Heart left ventricle (tissue), 16 donors: ENCODE measurements around the gene TNFSF10. TPM values are rescaled to one million over a fixed set of nuclear protein-coding genes. Genes with fewer than 3 reads are reported as not detected.
"Not testable (repeated sequence)": the region's sequence is repeated elsewhere in the genome, so short reads cannot be mapped to it uniquely, and the experiment has no call there.

Source experiments
- ATAC-seq, 4 donors: fragments of 200-7000 bp; cut with Tn5 transposase; one replicate each; pipeline ENCODE4 v1.9.1; 2020 to 2022; ENCODE audit warnings: moderate library complexity in 4 of 4, mild to moderate bottlenecking in 3 of 4, moderate number of reproducible peaks in 1 of 4
- DNase-seq, 5 donors: peaks; one replicate each; pipeline ENCODE4 v3.0.0-alpha.2; 2020
- H3K27ac ChIP-seq, 12 donors: fragments of 200-600 bp; sonication (generic) in 4 of 12; one replicate each; pipeline versions ENCODE4 v1.5.0 to v1.8.0; 2016 to 2022; ENCODE audit warnings: mild to moderate bottlenecking in 2 of 12
- H3K27me3 ChIP-seq, 9 donors: fragments of 200-600 bp; sonication (generic) in 2 of 9; one replicate each; pipeline versions ENCODE4 v1.5.1 to v1.8.0; 2016 to 2022; ENCODE audit warnings: mild to moderate bottlenecking in 3 of 9
- H3K36me3 ChIP-seq, 9 donors: fragments of 200-600 bp; sonication (generic) in 2 of 9; one replicate each; pipeline versions ENCODE4 v1.5.0 to v1.8.0; 2018 to 2022; ENCODE audit warnings: mild to moderate bottlenecking in 2 of 9
- H3K4me1 ChIP-seq, 12 donors: fragments of 200-600 bp; sonication (generic) in 4 of 12; one replicate each; pipeline versions ENCODE4 v1.5.0 to v1.8.0; 2016 to 2022; ENCODE audit warnings: mild to moderate bottlenecking in 3 of 12
- H3K4me3 ChIP-seq, 12 donors: fragments of 200-600 bp; sonication (generic) in 4 of 12; one replicate each; pipeline versions ENCODE4 v1.5.0 to v1.8.0; 2017 to 2022; ENCODE audit warnings: mild to moderate bottlenecking in 9 of 12, moderate library complexity in 4 of 12
- H3K9me3 ChIP-seq, 12 donors: fragments of 200-600 bp; sonication (generic) in 4 of 12; one replicate each; pipeline versions ENCODE4 v1.5.0 to v1.8.0; 2016 to 2022; ENCODE audit warnings: mild to moderate bottlenecking in 1 of 12
- POLR2A ChIP-seq, 2 donors: fragments of 450-650 bp; IDR thresholded peaks; one replicate each; pipeline ENCODE4 v1.6.1; 2017; ENCODE audit warnings: antibody characterized with exemption in 2 of 2, mild to moderate bottlenecking in 2 of 2, moderate library complexity in 2 of 2
- WGBS, 4 donors: extraction: QIAGEN DNeasy Blood & Tissue Kit in 2 of 4; methylation state at CpG; one replicate each; pipeline versions ENCODE4 v1.1.5 to v1.1.7; 2013 to 2018; 5-methylcytosine and 5-hydroxymethylcytosine counted together
- intact Hi-C, 10 donors: fragments of 100-400 bp; cut with DNase I; formaldehyde crosslinking; loops; one replicate each; pipeline versions ENCODE4 v1.11.1 to v1.14.2; 2022
- polyA plus RNA-seq, 2 donors: library from polyadenylated mRNA; stranded (reverse); fragments of 200-250 nt; gene quantifications; one replicate each; pipeline ENCODE4 v1.2.3, GENCODE V29; 2013
- total RNA-seq, 9 donors: library from RNA; depleted of rRNA in 2 of 9; stranded (reverse); fragments of >200 nt in 2 of 9; fragmentation: NEBNext Ultra II Directional in 3 of 9; extraction: Animal tissue kit (Norgen Biotek cat#: 25700) in 3 of 9; gene quantifications; one replicate each; pipeline versions ENCODE4 v1.1.0 to v1.2.4, GENCODE V29; 2016 to 2023
- TF ChIP-seq, protein P1 (sequence below), 12 donors: fragments of 200-600 bp; sonication (generic) in 4 of 12; IDR thresholded peaks; one replicate each; pipeline versions ENCODE4 v1.5.0 to v1.8.0; 2018 to 2022; ENCODE audit warnings: antibody characterized with exemption in 12 of 12, mild to moderate bottlenecking in 5 of 12
- donor health status: ischemic (EF 13 %, LVEDD 7.1; RV severe dilation, severe dysfunction).
- donor health status: healthy with polysubstance abuse.
- donor health status: DM: no; HTN: yes; CAD: no.
- donor health status: DM: no; HTN: no; CAD: no.
- donor health status: ischemic (EF 25% LVEDD 6.9; RV normal size, moderate dysfunction).
- donor health status: ischemic (EF 25% LVEDD 5.7; RV mildly dilated, moderate dysfunction).
- donor health status: healthy.
- donor health status: DM: yes; HTN: yes; CAD: no.
- donor health status: ischemic (EF 35%, LVEDD 5.7; RV mildly dilated, moderate dysfunction).
- donor health status: nonischemic (EF 11% LVEDD 7.7; RV severe dilation, severe dysfunction).
- donor health status: DM: yes; HTN: yes; CAD: no.
- donor health status: PGD.
- donor health status: ischemic (EF 29% LVEDD 5.4; RV normal size, mild dysfunction).
- donor health status: nonischemic (EF 23%, LVEDD 6.1; RV moderate dilation, normal function).

Gene TNFSF10
- total and polyA plus RNA-seq, 11 donors: 7.0 to 80.4 (median 20.1) TPM

DNA sequence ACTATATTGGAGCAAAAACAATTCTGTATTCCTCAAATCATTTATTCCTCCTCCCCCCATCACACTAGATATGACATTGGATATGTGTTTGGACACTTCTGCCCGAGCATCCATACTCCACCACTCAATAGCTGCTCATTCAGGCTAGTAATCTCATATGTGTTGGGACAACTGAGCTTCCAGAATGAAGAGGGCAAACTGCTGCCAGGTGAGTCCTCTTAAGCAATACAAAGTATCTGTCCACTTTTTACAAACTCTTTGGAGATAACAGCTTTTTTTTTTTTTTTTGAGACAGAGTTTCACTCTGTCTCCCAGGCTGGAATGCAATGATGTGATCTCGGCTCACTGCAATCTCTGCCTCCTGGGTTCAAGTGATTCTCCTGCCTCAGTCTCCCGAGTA is 5.4 kb upstream of the TNFSF10 start:
- ATAC-seq: no peak
- TF ChIP-seq POLR2A (IDR thresholded peaks at IDR 0.05): no peak
- TF ChIP-seq, protein P1, sequence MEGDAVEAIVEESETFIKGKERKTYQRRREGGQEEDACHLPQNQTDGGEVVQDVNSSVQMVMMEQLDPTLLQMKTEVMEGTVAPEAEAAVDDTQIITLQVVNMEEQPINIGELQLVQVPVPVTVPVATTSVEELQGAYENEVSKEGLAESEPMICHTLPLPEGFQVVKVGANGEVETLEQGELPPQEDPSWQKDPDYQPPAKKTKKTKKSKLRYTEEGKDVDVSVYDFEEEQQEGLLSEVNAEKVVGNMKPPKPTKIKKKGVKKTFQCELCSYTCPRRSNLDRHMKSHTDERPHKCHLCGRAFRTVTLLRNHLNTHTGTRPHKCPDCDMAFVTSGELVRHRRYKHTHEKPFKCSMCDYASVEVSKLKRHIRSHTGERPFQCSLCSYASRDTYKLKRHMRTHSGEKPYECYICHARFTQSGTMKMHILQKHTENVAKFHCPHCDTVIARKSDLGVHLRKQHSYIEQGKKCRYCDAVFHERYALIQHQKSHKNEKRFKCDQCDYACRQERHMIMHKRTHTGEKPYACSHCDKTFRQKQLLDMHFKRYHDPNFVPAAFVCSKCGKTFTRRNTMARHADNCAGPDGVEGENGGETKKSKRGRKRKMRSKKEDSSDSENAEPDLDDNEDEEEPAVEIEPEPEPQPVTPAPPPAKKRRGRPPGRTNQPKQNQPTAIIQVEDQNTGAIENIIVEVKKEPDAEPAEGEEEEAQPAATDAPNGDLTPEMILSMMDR (IDR thresholded peaks at IDR 0.05): no peak
- intact Hi-C loops: no loop called here
- Histone ChIP-seq H3K36me3 (no peaks in the 10 kb centered on the region), H3K4me1 (peaks cover 0 to 20% (median 5%) of the 10 kb centered on the region in 12 donors), H3K27me3 (no peaks in the 10 kb centered on the region), H3K27ac (no peak overlapping the region), H3K4me3 (no peak overlapping the region), H3K9me3 (no peaks in the 10 kb centered on the region)
- 86 to 93% (median 91%) methylated on average over 3 of the region's 3 CpGs for WGBS, 4 donors
- no peak for DNase-seq

DNA sequence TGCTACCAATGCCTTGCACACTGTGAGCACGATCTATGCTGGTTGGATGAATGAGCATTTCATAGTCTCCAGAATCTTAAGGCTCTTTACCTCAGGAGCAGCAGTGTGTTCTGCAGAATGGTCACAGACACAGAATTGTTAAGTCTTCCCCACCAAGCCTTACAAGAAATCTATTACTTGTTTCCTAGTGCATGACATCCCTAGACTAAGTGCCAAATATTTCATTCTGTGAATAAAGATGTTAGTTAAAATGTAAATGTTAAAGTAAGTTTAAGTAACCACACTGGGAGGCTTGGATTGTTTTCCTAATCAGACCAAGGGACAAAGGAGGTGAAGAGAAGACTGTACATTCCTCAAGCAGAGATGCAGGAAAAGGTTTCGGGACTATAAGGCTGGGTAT is 4.1 kb upstream of the TNFSF10 start:
- Histone ChIP-seq H3K4me1 (peaks cover 0 to 28% (median 8%) of the 10 kb centered on the region in 12 donors), H3K27me3 (no peaks in the 10 kb centered on the region), H3K36me3 (no peaks in the 10 kb centered on the region), H3K9me3 (no peaks in the 10 kb centered on the region), H3K4me3 (no peak overlapping the region), H3K27ac (no peak overlapping the region)
- 88 to 93% (median 91%) methylated on average over 2 of the region's 2 CpGs for WGBS, 4 donors
- DNase-seq (no peak), ATAC-seq (no peak)
- no peak for TF ChIP-seq POLR2A (IDR thresholded peaks at IDR 0.05)
- TF ChIP-seq, protein P1 (IDR thresholded peaks at IDR 0.05): no peak
- intact Hi-C loops: no loop called here

- H3K27ac ChIP-seq: no peak overlapping the region
- 87 to 92% (median 90%) methylated on average over 18 of the region's 18 CpGs for WGBS, 4 donors
Observed at GRCh38 chr3:172525116-172525613, 1.9 kb upstream of the TNFSF10 start.

GRCh38 chr3:172524611-172525010 is 1.4 kb upstream of the TNFSF10 start:
- no peak for DNase-seq
- TF ChIP-seq, protein P1 (IDR thresholded peaks at IDR 0.05): no peak
- TF ChIP-seq POLR2A (IDR thresholded peaks at IDR 0.05): no peak
- Histone ChIP-seq H3K4me1 (peaks cover 0 to 25% (median 6%) of the 10 kb centered on the region in 12 donors), H3K27ac (peak overlapping the region in 4 of 12 donors; percentile 66 to 96 (median 76)), H3K36me3 (no peaks in the 10 kb centered on the region), H3K27me3 (no peaks in the 10 kb centered on the region), H3K9me3 (no peaks in the 10 kb centered on the region), H3K4me3 (no peak overlapping the region)
- WGBS, 4 donors: 89 to 91% (median 90%) methylated on average over 3 of the region's 3 CpGs
- no peak for ATAC-seq
- intact Hi-C loops: no loop called here

More at GRCh38 chr3:172525116-172525613, 1.9 kb upstream of the TNFSF10 start:
- Histone ChIP-seq H3K36me3 (no peaks in the 10 kb centered on the region), H3K4me1 (peaks cover 0 to 22% (median 6%) of the 10 kb centered on the region in 12 donors), H3K9me3 (no peaks in the 10 kb centered on the region), H3K27me3 (no peaks in the 10 kb centered on the region), H3K4me3 (no peak overlapping the region)
- DNase-seq (no peak), ATAC-seq (no peak)
- intact Hi-C loops: no loop called here
- TF ChIP-seq, protein P1 (IDR thresholded peaks at IDR 0.05): no peak
- no peak for TF ChIP-seq POLR2A (IDR thresholded peaks at IDR 0.05)

DNA sequence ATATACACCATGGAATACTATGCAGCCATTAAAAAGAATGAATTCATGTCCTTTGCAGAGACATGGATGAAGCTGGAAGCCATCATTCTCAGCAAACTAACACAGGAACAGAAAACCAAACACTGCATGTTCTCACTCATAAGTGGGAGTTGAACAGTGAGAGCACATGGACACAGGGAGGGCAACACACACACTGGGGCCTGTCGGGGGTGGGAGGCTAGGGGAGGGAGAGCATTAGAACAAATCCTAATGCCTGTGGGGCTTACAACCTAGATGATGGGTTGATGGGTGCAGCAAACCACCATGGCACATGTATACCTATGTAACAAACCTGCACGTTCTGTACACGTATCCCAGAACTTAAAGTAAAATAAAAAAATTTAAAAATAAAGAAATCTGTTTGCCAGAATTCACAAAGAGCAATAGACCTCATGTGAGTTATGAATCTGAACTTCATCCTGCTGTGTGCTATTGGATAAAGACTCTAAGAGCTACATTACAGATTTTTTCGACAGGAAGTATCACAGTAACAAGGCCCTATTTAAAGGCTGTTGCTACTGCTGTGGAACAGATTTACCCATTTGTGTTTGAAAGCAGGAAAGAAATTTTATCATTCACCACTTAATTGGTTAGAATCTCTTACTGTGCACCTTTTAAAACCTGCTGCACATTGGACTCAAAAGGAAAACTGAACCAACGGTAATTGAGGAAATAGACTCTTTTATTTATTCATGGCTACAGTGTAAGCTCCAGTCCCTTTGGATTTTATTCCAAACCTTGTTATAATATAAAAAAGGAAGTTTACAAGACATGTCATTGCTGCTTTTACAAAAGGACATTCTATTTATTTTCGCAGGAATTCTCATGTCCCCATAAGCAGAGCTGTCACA is 1.1 kb downstream of the TNFSF10 start:
- ATAC-seq: peak in 2 of 4 donors; percentile 23 to 46
- DNase-seq: not testable (repeated sequence)
- H3K27ac ChIP-seq: peak overlapping the region in 11 of 12 donors; percentile 66 to 96 (median 77)

More for the DNA sequence above, 1.1 kb downstream of the TNFSF10 start:
- H3K9me3 ChIP-seq, intact Hi-C loops, H3K27me3 ChIP-seq: not testable (repeated sequence)
- WGBS, 4 donors: 51 to 60% (median 55%) methylated on average over 6 of the region's 6 CpGs
- Histone ChIP-seq H3K36me3 (peaks cover 0 to 14% (median 0%) of the 10 kb centered on the region in 9 donors), H3K4me3 (peak overlapping the region; percentile 37 to 91 (median 60)), H3K4me1 (peaks cover under 1 to 50% (median 19%) of the 10 kb centered on the region in 12 donors)
